ENCODE data around the gene ABCA8.

The ABCA8 gene

DNA sequence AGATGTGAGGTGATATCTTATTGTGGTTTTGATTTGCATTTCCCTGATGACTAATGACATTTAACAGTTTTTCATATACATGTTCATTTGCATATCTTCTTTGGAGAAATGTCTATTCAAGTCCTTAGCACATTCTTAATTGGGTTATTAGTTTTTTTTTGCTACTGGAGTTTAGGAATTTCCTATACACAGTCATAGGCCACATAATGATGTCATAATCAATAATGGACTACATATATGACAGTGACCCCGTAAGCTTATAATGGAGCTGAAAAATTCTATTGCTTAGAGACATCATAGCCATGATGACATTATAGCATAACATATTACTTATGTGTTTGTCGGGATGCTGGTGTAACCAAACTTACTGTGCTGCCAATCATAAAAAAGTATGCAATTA, 83.7 kb downstream of the ABCA8 start:
- Histone ChIP-seq H3K9me3 (ENCODE audit: control insufficient read depth in 5 of 5, low read length in 5 of 5) (no peaks in the 10 kb centered on the region), H3K27ac (ENCODE audit: low read depth, low read length) (no peak overlapping the region), H3K4me1 (ENCODE audit: control insufficient read depth in 5 of 5, insufficient read depth in 5 of 5, low read length in 5 of 5) (no peaks in the 10 kb centered on the region), H3K9ac (ENCODE audit: low read length in 5 of 5) (no peak overlapping the region), H3K36me3 (ENCODE audit: control insufficient read depth in 5 of 5, insufficient read depth in 5 of 5, low read length in 5 of 5) (peaks cover 22 to 49% (median 44%) of the 10 kb centered on the region in 5 donors), H3K27me3 (ENCODE audit: control insufficient read depth in 5 of 5, insufficient read depth in 4 of 5, low read length in 5 of 5) (no peaks in the 10 kb centered on the region), H3K4me3 (ENCODE audit: low read depth in 1 of 5, low read length in 5 of 5) (no peak overlapping the region)

GRCh38 chr17:68870976-68871375, 84.2 kb downstream of the ABCA8 start:
- H3K4me1 ChIP-seq (ENCODE audit: control insufficient read depth in 5 of 5, insufficient read depth in 5 of 5, low read length in 5 of 5) = no peaks in the 10 kb centered on the region
- H3K9ac ChIP-seq (ENCODE audit: low read length in 5 of 5) = no peak overlapping the region

DNA sequence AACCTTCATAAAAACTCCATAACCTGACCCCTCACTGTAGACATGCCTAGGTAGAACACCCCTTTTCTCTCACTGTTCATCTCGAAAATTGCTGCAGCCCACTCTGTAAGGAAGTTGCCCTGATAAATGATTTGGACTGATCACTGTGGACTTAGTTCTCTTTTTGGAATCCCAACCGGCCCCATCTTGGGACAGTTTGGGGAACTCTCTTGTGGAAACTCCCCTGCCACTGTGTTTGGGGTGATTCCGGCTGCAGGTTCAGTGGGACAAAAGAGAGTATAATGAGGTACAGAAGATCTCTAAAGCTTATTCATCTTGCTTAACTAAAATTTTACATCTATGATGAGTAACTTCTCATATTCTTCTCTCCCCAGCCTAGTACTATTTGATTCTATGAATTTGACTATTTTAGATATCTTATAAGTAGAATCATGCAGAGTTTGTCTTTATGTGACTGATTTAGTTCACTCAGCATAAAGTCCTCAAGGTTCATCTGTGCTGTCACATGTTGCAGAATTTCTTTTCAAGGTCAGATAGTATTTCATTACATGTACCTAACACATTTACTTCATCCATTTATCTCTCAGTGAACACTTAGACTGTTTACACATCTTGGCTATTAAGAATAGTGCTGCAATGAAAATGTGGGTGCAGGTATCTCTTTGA, 84.9 kb downstream of the ABCA8 start:
- no peak overlapping the region for H3K27ac ChIP-seq (ENCODE audit: low read depth, low read length)
- H3K4me3 ChIP-seq (ENCODE audit: low read depth in 1 of 5, low read length in 5 of 5) = no peak overlapping the region
- no peaks in the 10 kb centered on the region for H3K27me3 ChIP-seq (ENCODE audit: control insufficient read depth in 5 of 5, insufficient read depth in 4 of 5, low read length in 5 of 5)
- H3K36me3 ChIP-seq (ENCODE audit: control insufficient read depth in 5 of 5, insufficient read depth in 5 of 5, low read length in 5 of 5) = peaks cover 13 to 43% (median 37%) of the 10 kb centered on the region in 5 donors
- H3K9me3 ChIP-seq (ENCODE audit: control insufficient read depth in 5 of 5, low read length in 5 of 5) = no peaks in the 10 kb centered on the region
- no peak overlapping the region for H3K9ac ChIP-seq (ENCODE audit: low read length in 5 of 5)
- H3K4me1 ChIP-seq (ENCODE audit: control insufficient read depth in 5 of 5, insufficient read depth in 5 of 5, low read length in 5 of 5) = no peaks in the 10 kb centered on the region

More at GRCh38 chr17:68870976-68871375, 84.2 kb downstream of the ABCA8 start:
- Histone ChIP-seq H3K36me3 (ENCODE audit: control insufficient read depth in 5 of 5, insufficient read depth in 5 of 5, low read length in 5 of 5) (peaks cover 18 to 46% (median 40%) of the 10 kb centered on the region in 5 donors), H3K4me3 (ENCODE audit: low read depth in 1 of 5, low read length in 5 of 5) (no peak overlapping the region), H3K9me3 (ENCODE audit: control insufficient read depth in 5 of 5, low read length in 5 of 5) (no peaks in the 10 kb centered on the region), H3K27ac (ENCODE audit: low read depth, low read length) (no peak overlapping the region), H3K27me3 (ENCODE audit: control insufficient read depth in 5 of 5, insufficient read depth in 4 of 5, low read length in 5 of 5) (no peaks in the 10 kb centered on the region)

- H3K36me3 ChIP-seq (ENCODE audit: control insufficient read depth in 5 of 5, insufficient read depth in 5 of 5, low read length in 5 of 5) = peaks cover 4 to 30% (median 22%) of the 10 kb centered on the region in 5 donors
- H3K27me3 ChIP-seq (ENCODE audit: control insufficient read depth in 5 of 5, insufficient read depth in 4 of 5, low read length in 5 of 5) = no peaks in the 10 kb centered on the region
- H3K27ac ChIP-seq (ENCODE audit: low read depth, low read length) = no peak overlapping the region
- H3K4me1 ChIP-seq (ENCODE audit: control insufficient read depth in 5 of 5, insufficient read depth in 5 of 5, low read length in 5 of 5) = no peaks in the 10 kb centered on the region
- H3K4me3 ChIP-seq (ENCODE audit: low read depth in 1 of 5, low read length in 5 of 5) = no peak overlapping the region
- no peak overlapping the region for H3K9ac ChIP-seq (ENCODE audit: low read length in 5 of 5)
- H3K9me3 ChIP-seq (ENCODE audit: control insufficient read depth in 5 of 5, low read length in 5 of 5) = peaks cover 0 to 1% (median 0%) of the 10 kb centered on the region in 5 donors
Observed at GRCh38 chr17:68868708-68869107, 86.5 kb downstream of the ABCA8 start.

GRCh38 chr17:68867759-68868516, 87.3 kb downstream of the ABCA8 start:
- Histone ChIP-seq H3K9ac (ENCODE audit: low read length in 5 of 5) (no peak overlapping the region), H3K27me3 (ENCODE audit: control insufficient read depth in 5 of 5, insufficient read depth in 4 of 5, low read length in 5 of 5) (no peaks in the 10 kb centered on the region), H3K36me3 (ENCODE audit: control insufficient read depth in 5 of 5, insufficient read depth in 5 of 5, low read length in 5 of 5) (peaks cover 1 to 22% (median 14%) of the 10 kb centered on the region in 5 donors), H3K27ac (ENCODE audit: low read depth, low read length) (no peak overlapping the region), H3K9me3 (ENCODE audit: control insufficient read depth in 5 of 5, low read length in 5 of 5) (peaks cover 0 to 7% (median 0%) of the 10 kb centered on the region in 5 donors), H3K4me3 (ENCODE audit: low read depth in 1 of 5, low read length in 5 of 5) (no peak overlapping the region), H3K4me1 (ENCODE audit: control insufficient read depth in 5 of 5, insufficient read depth in 5 of 5, low read length in 5 of 5) (no peaks in the 10 kb centered on the region)

- Histone ChIP-seq H3K36me3 (ENCODE audit: control insufficient read depth in 5 of 5, insufficient read depth in 5 of 5, low read length in 5 of 5) (peaks cover 0 to 13% (median 9%) of the 10 kb centered on the region in 5 donors), H3K4me1 (ENCODE audit: control insufficient read depth in 5 of 5, insufficient read depth in 5 of 5, low read length in 5 of 5) (peaks cover 0 to 6% (median 0%) of the 10 kb centered on the region in 5 donors), H3K9ac (ENCODE audit: low read length in 5 of 5) (no peak overlapping the region), H3K27ac (ENCODE audit: low read depth, low read length) (no peak overlapping the region), H3K9me3 (ENCODE audit: control insufficient read depth in 5 of 5, low read length in 5 of 5) (peaks cover 0 to 7% (median 0%) of the 10 kb centered on the region in 5 donors), H3K27me3 (ENCODE audit: control insufficient read depth in 5 of 5, insufficient read depth in 4 of 5, low read length in 5 of 5) (no peaks in the 10 kb centered on the region), H3K4me3 (ENCODE audit: low read depth in 1 of 5, low read length in 5 of 5) (no peak overlapping the region)
Observed at GRCh38 chr17:68865584-68865983, 89.6 kb downstream of the ABCA8 start.

DNA sequence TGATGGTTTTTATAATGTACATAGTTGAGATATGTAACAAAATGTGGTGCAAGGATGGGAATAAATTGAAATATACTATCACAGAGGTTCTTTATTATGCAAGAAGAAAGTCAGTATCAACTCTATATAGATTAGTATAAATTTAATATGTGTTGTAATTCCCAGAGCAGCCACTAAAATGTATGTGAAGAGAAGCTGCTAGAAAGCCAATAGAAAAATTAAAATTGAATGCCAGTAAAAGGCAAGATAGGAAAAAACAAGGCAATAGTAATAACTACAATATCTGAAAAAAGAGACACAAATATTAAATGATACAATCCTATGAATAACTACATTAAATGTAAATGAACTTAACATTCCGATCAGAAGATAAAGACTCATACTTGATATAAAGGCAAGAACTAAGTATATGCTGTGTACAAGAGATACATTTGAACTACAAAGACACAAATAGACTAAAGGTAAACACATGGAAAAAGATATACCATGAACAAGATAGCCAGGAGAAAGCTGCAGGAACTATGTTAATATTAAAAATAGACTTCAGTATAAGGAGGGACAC, 92.0 kb downstream of the ABCA8 start:
- no peak overlapping the region for H3K27ac ChIP-seq (ENCODE audit: low read depth, low read length)
- no peaks in the 10 kb centered on the region for H3K27me3 ChIP-seq (ENCODE audit: control insufficient read depth in 5 of 5, insufficient read depth in 4 of 5, low read length in 5 of 5)
- peaks cover 0 to 6% (median 0%) of the 10 kb centered on the region in 5 donors for H3K4me1 ChIP-seq (ENCODE audit: control insufficient read depth in 5 of 5, insufficient read depth in 5 of 5, low read length in 5 of 5)
- H3K4me3 ChIP-seq (ENCODE audit: low read depth in 1 of 5, low read length in 5 of 5) = no peak overlapping the region
- peaks cover 0 to 7% (median 2%) of the 10 kb centered on the region in 5 donors for H3K36me3 ChIP-seq (ENCODE audit: control insufficient read depth in 5 of 5, insufficient read depth in 5 of 5, low read length in 5 of 5)
- no peak overlapping the region for H3K9ac ChIP-seq (ENCODE audit: low read length in 5 of 5)
- H3K9me3 ChIP-seq (ENCODE audit: control insufficient read depth in 5 of 5, low read length in 5 of 5) = peaks cover 0 to 14% (median 0%) of the 10 kb centered on the region in 5 donors

DNA sequence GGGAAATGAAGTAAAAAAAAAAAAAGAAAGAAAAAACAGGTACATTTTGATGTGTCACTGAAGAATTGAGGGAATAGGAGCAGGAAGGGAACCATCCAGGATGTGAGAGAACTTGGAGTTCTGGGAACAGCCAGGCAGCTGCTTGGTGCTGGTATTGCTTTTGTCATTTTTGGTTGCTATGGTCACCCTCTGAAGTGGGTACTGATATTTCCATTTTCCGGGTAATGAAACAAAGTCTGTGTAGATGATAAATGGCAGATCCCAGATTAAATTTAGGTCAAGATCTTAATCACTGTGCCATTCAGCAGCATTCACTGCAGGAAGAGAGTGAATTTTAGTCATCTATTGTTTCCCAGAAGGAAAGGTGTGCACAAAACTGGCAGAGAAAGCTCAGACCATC, 93.6 kb downstream of the ABCA8 start:
- Histone ChIP-seq H3K9ac (ENCODE audit: low read length in 5 of 5) (no peak overlapping the region), H3K27ac (ENCODE audit: low read depth, low read length) (no peak overlapping the region), H3K9me3 (ENCODE audit: control insufficient read depth in 5 of 5, low read length in 5 of 5) (peaks cover 0 to 15% (median 0%) of the 10 kb centered on the region in 5 donors), H3K4me1 (ENCODE audit: control insufficient read depth in 5 of 5, insufficient read depth in 5 of 5, low read length in 5 of 5) (peaks cover 0 to 6% (median 0%) of the 10 kb centered on the region in 5 donors), H3K27me3 (ENCODE audit: control insufficient read depth in 5 of 5, insufficient read depth in 4 of 5, low read length in 5 of 5) (no peaks in the 10 kb centered on the region), H3K36me3 (ENCODE audit: control insufficient read depth in 5 of 5, insufficient read depth in 5 of 5, low read length in 5 of 5) (peaks cover 0 to 2% (median under 1%) of the 10 kb centered on the region in 5 donors), H3K4me3 (ENCODE audit: low read depth in 1 of 5, low read length in 5 of 5) (no peak overlapping the region)

GRCh38 chr17:68860941-68861340, 94.3 kb downstream of the ABCA8 start:
- Histone ChIP-seq H3K9ac (ENCODE audit: low read length in 5 of 5) (no peak overlapping the region), H3K27ac (ENCODE audit: low read depth, low read length) (no peak overlapping the region)

GRCh38 chr17:68854452-68854851, 100.7 kb downstream of the ABCA8 start:
- no peaks in the 10 kb centered on the region for H3K36me3 ChIP-seq (ENCODE audit: control insufficient read depth in 5 of 5, insufficient read depth in 5 of 5, low read length in 5 of 5)
- H3K9ac ChIP-seq (ENCODE audit: low read length in 5 of 5) = no peak overlapping the region
- H3K27ac ChIP-seq (ENCODE audit: low read depth, low read length) = no peak overlapping the region
- H3K4me3 ChIP-seq (ENCODE audit: low read depth in 1 of 5, low read length in 5 of 5) = no peak overlapping the region
- peaks cover 2 to 28% (median 12%) of the 10 kb centered on the region in 5 donors for H3K4me1 ChIP-seq (ENCODE audit: control insufficient read depth in 5 of 5, insufficient read depth in 5 of 5, low read length in 5 of 5)
- H3K9me3 ChIP-seq (ENCODE audit: control insufficient read depth in 5 of 5, low read length in 5 of 5) = peaks cover 0 to 8% (median 3%) of the 10 kb centered on the region in 5 donors
- H3K27me3 ChIP-seq (ENCODE audit: control insufficient read depth in 5 of 5, insufficient read depth in 4 of 5, low read length in 5 of 5) = no peaks in the 10 kb centered on the region

More at GRCh38 chr17:68860941-68861340, 94.3 kb downstream of the ABCA8 start:
- H3K4me1 ChIP-seq (ENCODE audit: control insufficient read depth in 5 of 5, insufficient read depth in 5 of 5, low read length in 5 of 5) = peaks cover 0 to 6% (median 0%) of the 10 kb centered on the region in 5 donors
- no peaks in the 10 kb centered on the region for H3K27me3 ChIP-seq (ENCODE audit: control insufficient read depth in 5 of 5, insufficient read depth in 4 of 5, low read length in 5 of 5)
- H3K4me3 ChIP-seq (ENCODE audit: low read depth in 1 of 5, low read length in 5 of 5) = no peak overlapping the region
- H3K9me3 ChIP-seq (ENCODE audit: control insufficient read depth in 5 of 5, low read length in 5 of 5) = peaks cover 0 to 15% (median 0%) of the 10 kb centered on the region in 5 donors
- no peaks in the 10 kb centered on the region for H3K36me3 ChIP-seq (ENCODE audit: control insufficient read depth in 5 of 5, insufficient read depth in 5 of 5, low read length in 5 of 5)
